H9 (cell line): ENCODE results near the gene AP3B2. TPM values are rescaled to one million over a fixed set of nuclear protein-coding genes. Genes with fewer than 3 reads are reported as not detected.

ENCODE experiments used
- DNase-seq: peaks from one replicate; pipeline ENCODE4 v3.0.0-alpha.2; 2017
- H2AFZ ChIP-seq: one replicate; pipeline ENCODE4 v1.6.1; 2013; ENCODE audit warnings: mild to moderate bottlenecking, low read length, control low read depth, moderate library complexity
- H2AK5ac ChIP-seq: 2 replicates; pipeline ENCODE4 v1.6.1; 2013; ENCODE audit warnings: low read length, control low read depth, mixed read lengths; ENCODE audit not compliant: insufficient read length
- H2BK120ac ChIP-seq: one replicate; pipeline ENCODE4 v1.6.1; 2013; ENCODE audit warnings: low read depth, mild to moderate bottlenecking, low read length, control low read depth, inconsistent platforms; ENCODE audit not compliant: poor library complexity, severe bottlenecking
- H2BK12ac ChIP-seq: 2 replicates; pipeline ENCODE4 v1.6.1; 2013; ENCODE audit warnings: low read length, control low read depth, mixed read lengths, low read depth; ENCODE audit not compliant: insufficient read length
- H2BK15ac ChIP-seq: 2 replicates; pipeline ENCODE4 v1.6.1; 2013; ENCODE audit warnings: low read depth, low read length, control low read depth
- H2BK20ac ChIP-seq: one replicate; pipeline ENCODE4 v1.6.1; 2013; ENCODE audit warnings: low read depth, mild to moderate bottlenecking, low read length, control low read depth, inconsistent platforms; ENCODE audit not compliant: poor library complexity, severe bottlenecking
- H2BK5ac ChIP-seq: 2 replicates; pipeline ENCODE4 v1.6.1; 2013; ENCODE audit warnings: low read length, control low read depth, mixed read lengths; ENCODE audit not compliant: insufficient read length
- H3K14ac ChIP-seq: 2 replicates; pipeline ENCODE4 v1.6.1; 2013; ENCODE audit warnings: low read length, control low read depth; ENCODE audit not compliant: insufficient read depth
- H3K18ac ChIP-seq: 2 replicates; pipeline ENCODE4 v1.6.1; 2013; ENCODE audit warnings: low read depth, mild to moderate bottlenecking, mixed read lengths, low read length, control low read depth; ENCODE audit not compliant: insufficient read length
- H3K23ac ChIP-seq: 2 replicates; pipeline ENCODE4 v1.6.1; 2013; ENCODE audit warnings: low read length, control low read depth, mixed read lengths, low read depth; ENCODE audit not compliant: insufficient read length
- H3K23me2 ChIP-seq: 2 replicates; pipeline ENCODE4 v1.6.1; 2013; ENCODE audit warnings: low read depth, mild to moderate bottlenecking, mixed read lengths, low read length, control low read depth; ENCODE audit not compliant: insufficient read length, poor library complexity, severe bottlenecking
- H3K27ac ChIP-seq: 2 replicates; pipeline ENCODE4 v1.5.1; 2013; ENCODE audit warnings: low read length, control low read depth, mixed read lengths, low read depth; ENCODE audit not compliant: insufficient read length
- H3K27me3 ChIP-seq: 2 replicates; pipeline ENCODE4 v1.6.1; 2013; ENCODE audit warnings: low read length, control low read depth, inconsistent platforms; ENCODE audit not compliant: insufficient read depth
- H3K4ac ChIP-seq: 2 replicates; pipeline ENCODE4 v1.6.1; 2013; ENCODE audit warnings: low read depth, mild to moderate bottlenecking, control low read depth, inconsistent platforms, low read length, moderate library complexity
- H3K4me1 ChIP-seq: 2 replicates; pipeline ENCODE4 v1.6.1; 2013; ENCODE audit warnings: low read length, control low read depth, inconsistent platforms; ENCODE audit not compliant: insufficient read depth
- H3K4me2 ChIP-seq: 2 replicates; pipeline ENCODE4 v1.6.1; 2013; ENCODE audit warnings: low read length, control low read depth, mixed read lengths; ENCODE audit not compliant: insufficient read length, insufficient read depth
- H3K56ac ChIP-seq: 2 replicates; pipeline ENCODE4 v1.6.1; 2013; ENCODE audit warnings: low read depth, mild to moderate bottlenecking, mixed read lengths, low read length, control low read depth; ENCODE audit not compliant: insufficient read length
- H3K79me1 ChIP-seq: 2 replicates; pipeline ENCODE4 v1.6.1; 2013; ENCODE audit warnings: low read depth, mild to moderate bottlenecking, moderate library complexity, low read length, control low read depth, inconsistent platforms; ENCODE audit not compliant: insufficient read depth, poor library complexity, severe bottlenecking
- H3K79me2 ChIP-seq: 2 replicates; pipeline ENCODE4 v1.6.1; 2013; ENCODE audit warnings: low read length, control low read depth, inconsistent platforms; ENCODE audit not compliant: insufficient read depth
- H3K9ac ChIP-seq: 2 replicates; pipeline ENCODE4 v1.6.1; 2013; ENCODE audit warnings: low read length, control low read depth, mixed read lengths; ENCODE audit not compliant: insufficient read length; ENCODE audit errors: extremely low read depth
- H3K9me3 ChIP-seq: one replicate; pipeline ENCODE4 v1.6.1; 2013; ENCODE audit warnings: low read depth, low read length, inconsistent platforms; ENCODE audit not compliant: control insufficient read depth
- H3T11ph ChIP-seq: one replicate; pipeline ENCODE4 v1.6.1; 2013; ENCODE audit warnings: mild to moderate bottlenecking, low read length, control low read depth, inconsistent platforms
- H4K20me1 ChIP-seq: one replicate; pipeline ENCODE4 v1.6.1; 2013; ENCODE audit not compliant: control insufficient read depth, insufficient read length, insufficient read depth
- H4K5ac ChIP-seq: 2 replicates; pipeline ENCODE4 v1.6.1; 2013; ENCODE audit warnings: low read depth, mild to moderate bottlenecking, mixed read lengths, low read length, control low read depth; ENCODE audit not compliant: insufficient read length
- H4K8ac ChIP-seq: replicated peaks from 2 replicates; pipeline ENCODE4 v1.6.1; 2013; ENCODE audit warnings: low read length, control low read depth, mixed read lengths, low read depth; ENCODE audit not compliant: insufficient read length
- H4K91ac ChIP-seq: 2 replicates; pipeline ENCODE4 v1.6.1; 2013; ENCODE audit warnings: low read depth, mild to moderate bottlenecking, moderate library complexity, mixed read lengths, low read length, control low read depth; ENCODE audit not compliant: insufficient read length
- H3K27ac Mint-ChIP-seq, 3 experiments: 2 replicates in 2 of 3; 3 replicates in 1 of 3; pipeline ENCODE4 v1.8.0; 2020 to 2021; ENCODE audit warnings: mixed read lengths in 3 of 3, mild to moderate bottlenecking in 1 of 3, moderate library complexity in 1 of 3
- H3K27me3 Mint-ChIP-seq: 2 replicates; pipeline ENCODE4 v1.8.0; 2021; ENCODE audit warnings: low read depth, mild to moderate bottlenecking, moderate library complexity, mixed read lengths
- H3K36me3 Mint-ChIP-seq, 3 experiments: 2 replicates in 2 of 3; 3 replicates in 1 of 3; pipeline ENCODE4 v1.8.0; 2020 to 2021; ENCODE audit warnings: low read depth in 3 of 3, mixed read lengths in 3 of 3; ENCODE audit not compliant: insufficient read depth in 1 of 3
- H3K4me1 Mint-ChIP-seq, 2 experiments: 2 replicates each; pipeline ENCODE4 v1.8.0; 2020; ENCODE audit warnings: mixed read lengths in 2 of 2
- H3K4me3 Mint-ChIP-seq, 2 experiments: 2 replicates in 1 of 2; 3 replicates in 1 of 2; pipeline ENCODE4 v1.8.0; 2020 to 2021; ENCODE audit warnings: mild to moderate bottlenecking in 2 of 2, mixed read lengths in 2 of 2, moderate library complexity in 1 of 2
- H3K9me3 Mint-ChIP-seq, 2 experiments: 2 replicates in 1 of 2; 3 replicates in 1 of 2; pipeline ENCODE4 v1.8.0; 2020; ENCODE audit warnings: mild to moderate bottlenecking in 2 of 2, mixed read lengths in 2 of 2, moderate library complexity in 1 of 2
- CTCF ChIP-seq: fragments of 200-600 bp; sonication (generic); conservative IDR thresholded peaks from 3 replicates; pipeline ENCODE4 v1.8.0; 2021; ENCODE audit warnings: antibody characterized with exemption, mild to moderate bottlenecking
- WGBS: extraction: QIAGEN DNeasy Blood & Tissue Kit; methylation state at CpG from one replicate; pipeline ENCODE4 v1.1.7; 2013; ENCODE audit warnings: missing lambda C conversion rate, low lambda C conversion rate, mixed read lengths; ENCODE audit not compliant: insufficient read length; ENCODE audit errors: extremely low coverage; 5-methylcytosine and 5-hydroxymethylcytosine counted together
- total RNA-seq: library from RNA; stranded (reverse); gene quantifications from 2 replicates; pipeline ENCODE4 v1.2.1, GENCODE V29; 2021

Gene AP3B2
- total RNA-seq, 1 experiment from 2014 or later: 10.6 TPM

- Mint-ChIP-seq H3K36me3 (peaks cover 0 to 2% (median 0%) of the 10 kb centered on the region in 3 experiments; a peak in 1 of 7 replicates), H3K9me3 (peaks cover 0 to 4% of the 10 kb centered on the region in 2 experiments; a peak in 1 of 5 replicates), H3K4me3 (no peak overlapping the region), H3K27me3 (peaks cover 82% of the 10 kb centered on the region), H3K4me1 (peaks cover 7 to 12% of the 10 kb centered on the region in 2 experiments), H3K27ac (no peak overlapping the region)
- no peak overlapping the region for H3K9ac ChIP-seq
- peaks cover 2% of the 10 kb centered on the region for H3K23me2 ChIP-seq
- H3K27ac ChIP-seq: no peak overlapping the region
- H3K23ac ChIP-seq: no peak overlapping the region
- no peaks in the 10 kb centered on the region for H3K4me1 ChIP-seq
- no peak overlapping the region for H2AFZ ChIP-seq
- H3K18ac ChIP-seq: no peak overlapping the region
- H2BK12ac ChIP-seq: no peak overlapping the region
- no peak overlapping the region for H3K56ac ChIP-seq
- H3K4ac ChIP-seq: no peak overlapping the region
- no peak for TF ChIP-seq CTCF
- no peak for DNase-seq
- H3K9me3 ChIP-seq: no peaks in the 10 kb centered on the region
- H3K4me2 ChIP-seq: no peak overlapping the region
- no peak overlapping the region for H2BK15ac ChIP-seq
- H3T11ph ChIP-seq: no peak overlapping the region
- H4K8ac ChIP-seq: no peak overlapping the region
- no peaks in the 10 kb centered on the region for H4K20me1 ChIP-seq
- no peaks in the 10 kb centered on the region for H3K79me1 ChIP-seq
- WGBS: no CpG with 5 or more reads among the region's 3 CpGs
- H2BK20ac ChIP-seq: no peak overlapping the region
- no peak overlapping the region for H4K5ac ChIP-seq
- peaks cover 14% of the 10 kb centered on the region; the same call in 1 of the 2 replicates for H3K27me3 ChIP-seq
- no peak overlapping the region for H2AK5ac ChIP-seq
- no peaks in the 10 kb centered on the region for H3K79me2 ChIP-seq
- no peak overlapping the region for H2BK120ac ChIP-seq
- no peak overlapping the region for H4K91ac ChIP-seq
- H2BK5ac ChIP-seq: no peak overlapping the region
- H3K14ac ChIP-seq: no peak overlapping the region
Measured at GRCh38 chr15:82642656-82643055, 67.0 kb downstream of the AP3B2 start.
